HEK293 (cell line): Measurements from ENCODE around the gene BCL7C.

ENCODE experiments used
- CTCF ChIA-PET: fragments of 350-600 bp; formaldehyde crosslinking; extraction: SDS; loops from one replicate; lab custom pipeline; 2021; ENCODE audit warnings: antibody characterized with exemption; lab: Yijun Ruan, JAX
- POLR2A ChIA-PET: fragments of 300-600 bp; formaldehyde crosslinking; extraction: SDS; loops from one replicate; lab custom pipeline; 2020; ENCODE audit warnings: antibody characterized with exemption, inconsistent platforms; lab: Yijun Ruan, JAX
- H3K27ac ChIP-seq: fragments of 200-500 bp; sonication (Bioruptor generic); 2 replicates; pipeline ENCODE4 v1.5.1; 2014; ENCODE audit warnings: low read depth, low read length, control low read depth, inconsistent platforms; ENCODE audit errors: extremely low read depth
- H3K36me3 ChIP-seq, 2 experiments: fragments of 200-500 bp in 1 of 2; sonication (Bioruptor generic) in 1 of 2; 1 replicate in 1 of 2; 2 replicates in 1 of 2; pipeline ENCODE4 v1.5.1; 2014 to 2017; ENCODE audit warnings: inconsistent platforms in 2 of 2, low read length in 2 of 2; ENCODE audit not compliant: control insufficient read depth in 2 of 2, insufficient read depth in 1 of 2
- H3K4me1 ChIP-seq: fragments of 200-500 bp; sonication (Bioruptor generic); 2 replicates; pipeline ENCODE4 v1.5.1; 2014; ENCODE audit warnings: mild to moderate bottlenecking, low read length, inconsistent platforms; ENCODE audit not compliant: control insufficient read depth, insufficient read depth
- H3K4me3 ChIP-seq: 2 replicates; pipeline ENCODE4 v1.5.1; 2011; ENCODE audit warnings: low read depth, mild to moderate bottlenecking, control low read depth, low read length, moderate library complexity
- H3K9me3 ChIP-seq: fragments of 200-500 bp; sonication (Bioruptor generic); 2 replicates; pipeline ENCODE4 v1.5.1; 2014; ENCODE audit warnings: low read depth, low read length, inconsistent platforms; ENCODE audit not compliant: control insufficient read depth, insufficient read depth
- GLIS2 ChIP-seq: fragments of 450-650 bp; formaldehyde crosslinking; IDR thresholded peaks from 2 replicates; pipeline ENCODE4 v1.5.1; 2016; ENCODE audit warnings: missing biosample characterization, missing genetic modification characterization
- IKZF3 ChIP-seq: fragments of 450-650 bp; IDR thresholded peaks from 2 replicates; pipeline ENCODE4 v1.5.0; 2018; ENCODE audit warnings: missing biosample characterization, mild to moderate bottlenecking, missing genetic modification characterization, moderate library complexity
- KLF9 ChIP-seq: fragments of 450-650 bp; formaldehyde crosslinking; IDR thresholded peaks from 2 replicates; pipeline ENCODE4 v1.5.1; 2016; ENCODE audit warnings: missing biosample characterization, missing genetic modification characterization, low read depth
- PRDM2 ChIP-seq: fragments of 450-650 bp; formaldehyde crosslinking; IDR thresholded peaks from 2 replicates; pipeline ENCODE4 v1.5.1; 2016; ENCODE audit warnings: missing biosample characterization, missing genetic modification characterization, borderline replicate concordance
- ZBTB17 ChIP-seq: fragments of 450-650 bp; formaldehyde crosslinking; IDR thresholded peaks from 2 replicates; pipeline ENCODE4 v1.5.1; 2016; ENCODE audit warnings: missing biosample characterization, missing genetic modification characterization
- ZBTB8A ChIP-seq: fragments of 450-650 bp; formaldehyde crosslinking; IDR thresholded peaks from 2 replicates; pipeline ENCODE4 v1.5.1; 2016; ENCODE audit warnings: missing biosample characterization, missing genetic modification characterization
- ZNF114 ChIP-seq: fragments of 450-650 bp; formaldehyde crosslinking; IDR thresholded peaks from 2 replicates; pipeline ENCODE4 v1.5.0; 2017; ENCODE audit warnings: missing biosample characterization, missing genetic modification characterization
- ZNF19 ChIP-seq: fragments of 450-650 bp; formaldehyde crosslinking; IDR thresholded peaks from 2 replicates; pipeline ENCODE4; 2016; ENCODE audit warnings: missing biosample characterization, missing genetic modification characterization, low read depth
- ZNF280D ChIP-seq: fragments of 450-650 bp; formaldehyde crosslinking; IDR thresholded peaks from 2 replicates; pipeline ENCODE4 v1.5.1; 2016; ENCODE audit warnings: missing biosample characterization, missing genetic modification characterization
- ZNF302 ChIP-seq: fragments of 450-650 bp; formaldehyde crosslinking; IDR thresholded peaks from 2 replicates; pipeline ENCODE4 v1.5.1; 2016; ENCODE audit warnings: missing biosample characterization, missing genetic modification characterization, low read depth
- ZNF600 ChIP-seq: fragments of 450-650 bp; formaldehyde crosslinking; IDR thresholded peaks from 2 replicates; pipeline ENCODE4 v1.5.1; 2016; ENCODE audit warnings: missing biosample characterization, missing genetic modification characterization
- ZNF791 ChIP-seq: fragments of 450-650 bp; formaldehyde crosslinking; IDR thresholded peaks from 2 replicates; pipeline ENCODE4 v1.5.1; 2016; ENCODE audit warnings: missing biosample characterization, missing genetic modification characterization

The BCL7C gene

GRCh38 chr16:30925995-30926811, 32.3 kb upstream of the BCL7C start (continued):
- no peak for TF ChIP-seq PRDM2 (tag by site-specific recombination)

- Histone ChIP-seq H3K9me3 (no peaks in the 10 kb centered on the region), H3K36me3 (peaks cover 0 to 53% of the 10 kb centered on the region in 2 experiments; a peak in 2 of 3 replicates), H3K4me3 (no peak overlapping the region), H3K27ac (no peak overlapping the region), H3K4me1 (no peaks in the 10 kb centered on the region)
- ChIA-PET CTCF (interaction anchor here (0.6 to 1.6 kb wide), 3 partner anchors 9 to 1029 kb away, joined by 3 to 5 read pairs (median 4); no protein-coding TSS in a partner anchor), POLR2A (interaction anchor here (1.3 to 2.0 kb wide), 2 partner anchors 17 to 51 kb away, joined by 4 read pairs; no protein-coding TSS in a partner anchor)
- no peak for TF ChIP-seq ZNF791
- TF ChIP-seq ZNF19 (tag by site-specific recombination) = no peak
- TF ChIP-seq IKZF3 (tag by site-specific recombination) = 0 out of 2 replicates have a peak, but pooled peaks have one; percentile 24
- no peak for TF ChIP-seq ZNF280D (tag by site-specific recombination)
- TF ChIP-seq ZNF114 (tag by site-specific recombination) = no peak
- TF ChIP-seq GLIS2 (tag by site-specific recombination) = no peak
Measured at GRCh38 chr16:30925632-30925987, 31.7 kb upstream of the BCL7C start.

GRCh38 chr16:30924913-30925631, 31.2 kb upstream of the BCL7C start:
- ChIA-PET CTCF (interaction anchor here (0.6 to 1.2 kb wide), 3 partner anchors 10 to 1029 kb away, joined by 3 to 5 read pairs (median 4); no protein-coding TSS in a partner anchor), POLR2A (interaction anchor here (0.6 to 1.3 kb wide), 2 partner anchors 17 to 156 kb away, joined by 4 to 6 read pairs; no protein-coding TSS in a partner anchor)
- Histone ChIP-seq H3K27ac (no peak overlapping the region; the same call in 1 of the 2 replicates), H3K4me3 (peak overlapping the region; percentile 68), H3K9me3 (no peaks in the 10 kb centered on the region), H3K4me1 (no peaks in the 10 kb centered on the region), H3K36me3 (peaks cover 0 to 51% of the 10 kb centered on the region in 2 experiments; a peak in 2 of 3 replicates)
- TF ChIP-seq ZNF302 (tag by site-specific recombination) (no peak), ZBTB8A (tag by site-specific recombination) (peak; percentile 38; the same call in 1 of the 2 replicates), ZBTB17 (tag by site-specific recombination) (peak; percentile 79), ZNF600 (tag by site-specific recombination) (peak; percentile 98), KLF9 (tag by site-specific recombination) (no peak), PRDM2 (tag by site-specific recombination) (no peak), IKZF3 (tag by site-specific recombination) (peak; percentile 57; the same call in 1 of the 2 replicates)
